DND-41 (cell line): Measurements from ENCODE around the gene SUMO1.

Source experiments
- EZH2 ChIP-seq: IDR thresholded peaks from 3 replicates; pipeline ENCODE4 v1.6.1; 2012; ENCODE audit warnings: borderline replicate concordance, low read depth, mild to moderate bottlenecking, moderate library complexity, low read length, inconsistent platforms; ENCODE audit not compliant: severe bottlenecking
- TF ChIP-seq, protein P1 (sequence below): IDR thresholded peaks from 2 replicates; pipeline ENCODE4 v1.5.1; 2012; ENCODE audit warnings: borderline replicate concordance, low read length, moderate library complexity, mild to moderate bottlenecking; ENCODE audit not compliant: poor library complexity, severe bottlenecking; ENCODE audit errors: extremely low read depth

DNA sequence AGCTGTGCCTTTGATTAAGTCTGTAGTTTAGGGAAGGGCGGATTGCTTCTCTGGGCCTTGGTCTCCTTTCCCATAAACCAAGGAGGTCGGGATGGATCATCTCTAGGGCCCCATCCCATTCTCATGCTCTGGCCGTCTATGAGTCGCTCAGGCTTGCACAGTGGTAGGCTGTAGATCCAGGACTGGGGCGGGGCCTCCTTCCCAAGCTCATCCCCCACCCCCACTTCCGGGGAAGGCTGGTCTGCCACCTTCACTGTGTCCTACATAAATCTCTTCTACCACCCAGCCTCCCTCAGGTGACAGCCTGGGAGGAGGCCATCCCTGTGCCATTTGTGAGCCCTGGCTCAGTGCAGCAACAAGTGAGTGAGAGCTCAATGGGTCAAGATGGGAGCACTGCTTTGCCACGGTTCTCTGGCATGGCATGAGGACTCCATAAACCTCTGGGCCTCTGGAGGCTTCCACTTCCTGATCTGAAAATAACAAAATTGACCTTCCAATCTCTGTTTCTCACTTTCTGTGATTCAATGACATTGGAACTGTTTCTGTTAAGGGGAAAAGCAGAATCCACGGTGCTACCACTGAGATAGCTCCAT is 68.5 kb downstream of the SUMO1 start:
- TF ChIP-seq, protein P1, sequence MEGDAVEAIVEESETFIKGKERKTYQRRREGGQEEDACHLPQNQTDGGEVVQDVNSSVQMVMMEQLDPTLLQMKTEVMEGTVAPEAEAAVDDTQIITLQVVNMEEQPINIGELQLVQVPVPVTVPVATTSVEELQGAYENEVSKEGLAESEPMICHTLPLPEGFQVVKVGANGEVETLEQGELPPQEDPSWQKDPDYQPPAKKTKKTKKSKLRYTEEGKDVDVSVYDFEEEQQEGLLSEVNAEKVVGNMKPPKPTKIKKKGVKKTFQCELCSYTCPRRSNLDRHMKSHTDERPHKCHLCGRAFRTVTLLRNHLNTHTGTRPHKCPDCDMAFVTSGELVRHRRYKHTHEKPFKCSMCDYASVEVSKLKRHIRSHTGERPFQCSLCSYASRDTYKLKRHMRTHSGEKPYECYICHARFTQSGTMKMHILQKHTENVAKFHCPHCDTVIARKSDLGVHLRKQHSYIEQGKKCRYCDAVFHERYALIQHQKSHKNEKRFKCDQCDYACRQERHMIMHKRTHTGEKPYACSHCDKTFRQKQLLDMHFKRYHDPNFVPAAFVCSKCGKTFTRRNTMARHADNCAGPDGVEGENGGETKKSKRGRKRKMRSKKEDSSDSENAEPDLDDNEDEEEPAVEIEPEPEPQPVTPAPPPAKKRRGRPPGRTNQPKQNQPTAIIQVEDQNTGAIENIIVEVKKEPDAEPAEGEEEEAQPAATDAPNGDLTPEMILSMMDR: no peak
- no peak for TF ChIP-seq EZH2
